Activated naive CD4-positive, alpha-beta T cell treated with anti-CD3 and anti-CD28 coated beads, Interleukin-2, amount 50 U/mL, for 16 hours (primary cell): ENCODE data around the gene EPS15.
"Not testable (repeated sequence)": the region's sequence is repeated elsewhere in the genome, so short reads cannot be mapped to it uniquely, and the experiment has no call there.

Experiments used
- DNase-seq: peaks from one replicate; pipeline ENCODE4 v3.0.0-alpha.2; 2020

EPS15 gene

DNA sequence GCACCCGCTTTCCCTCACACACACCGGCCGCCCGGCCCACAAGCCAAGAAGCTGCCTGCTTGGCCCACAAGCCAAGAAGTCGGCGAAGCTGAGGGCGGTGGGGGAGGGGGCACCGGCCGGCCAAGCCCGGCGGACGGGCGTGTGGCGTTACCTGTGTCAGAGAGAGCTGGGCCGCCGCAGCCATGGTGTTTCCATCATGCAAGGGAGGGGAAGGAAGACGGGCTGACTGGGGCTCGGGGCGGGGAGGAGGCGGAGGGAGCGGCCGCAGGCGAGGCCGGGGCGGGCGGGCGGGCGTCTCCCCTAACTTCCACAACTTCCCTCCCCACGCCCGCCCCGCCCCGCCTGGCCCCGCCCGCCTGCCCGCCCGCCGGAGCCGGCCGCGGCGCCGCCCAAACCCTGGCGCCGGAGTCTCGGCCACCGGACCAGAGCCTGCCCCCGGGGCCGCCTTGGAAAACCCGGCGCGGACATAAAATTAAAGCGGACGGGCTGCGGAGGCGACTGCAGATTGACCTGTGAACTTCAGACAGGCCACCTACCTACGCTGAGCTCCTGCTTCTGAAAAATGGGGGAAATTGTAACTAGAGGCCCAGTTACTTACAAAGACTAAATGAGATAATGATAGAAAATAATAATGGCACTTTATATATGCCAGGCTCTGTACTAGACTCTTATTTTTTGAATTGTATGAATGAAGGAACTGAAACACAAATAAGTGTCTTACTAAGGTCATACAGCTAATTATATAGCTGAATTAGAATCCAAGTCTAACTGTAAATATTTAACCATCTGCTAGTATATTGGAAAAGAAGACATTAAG, at the start of gene EPS15:
Gene EPS15 (minus strand): TSS at position 219 of the 817 bp plus-strand sequence. CDS start 35 bp downstream, at position 184.
- DNase-seq, result peak; percentile 84

DNA sequence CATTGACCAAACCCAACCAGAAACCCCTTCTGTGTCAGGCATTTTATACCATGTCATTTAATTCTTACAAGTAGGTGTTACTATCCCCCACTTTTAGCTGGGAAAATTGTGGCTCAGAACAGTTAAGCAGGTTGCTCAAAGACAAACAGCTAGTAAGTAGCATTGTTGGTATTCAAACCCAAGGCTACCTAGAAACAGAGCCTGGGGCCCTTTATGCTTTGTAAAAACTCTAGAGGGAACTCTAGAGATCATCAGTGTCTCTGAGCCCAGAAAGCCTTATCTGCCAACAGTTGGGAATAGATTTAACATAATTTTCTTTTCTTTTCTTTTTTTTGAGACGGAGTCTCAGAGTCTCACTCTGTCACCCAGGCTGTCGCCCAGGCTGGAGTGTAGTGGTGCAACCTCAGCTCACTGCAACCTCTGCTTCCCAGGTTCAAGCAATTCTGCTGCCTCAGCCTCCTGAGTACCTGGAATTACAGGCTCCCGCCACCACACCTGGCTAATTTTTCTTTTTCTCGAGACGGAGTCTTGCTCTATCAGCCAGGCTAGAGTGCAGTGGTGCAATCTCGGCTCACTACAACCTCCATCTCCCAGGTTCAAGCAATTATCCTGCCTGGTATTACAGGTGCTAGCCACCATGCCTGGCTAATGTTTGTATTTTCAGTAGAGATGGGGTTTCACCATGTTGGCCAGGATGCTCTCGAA, 49.3 kb upstream of the EPS15 start:
- DNase-seq, result no peak

DNA sequence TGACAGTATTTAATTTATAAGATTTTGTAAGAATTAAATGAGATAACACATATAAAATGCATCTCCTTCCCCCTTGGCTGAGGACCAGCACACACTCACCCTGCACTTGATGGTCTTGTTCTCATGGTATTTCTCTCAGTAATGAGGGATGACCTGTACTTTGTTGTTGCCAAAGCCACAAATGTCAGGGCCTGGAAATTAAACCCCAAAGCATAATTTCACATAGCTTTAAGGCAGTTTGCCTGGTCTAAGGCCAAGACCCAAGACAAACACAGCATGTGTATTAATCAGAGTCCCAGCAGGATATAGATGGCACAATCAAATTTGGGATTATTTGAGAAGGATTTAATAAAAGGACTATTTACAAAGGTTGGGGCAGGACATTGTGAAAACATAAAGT, 48.6 kb upstream of the EPS15 start:
- no peak for DNase-seq

DNA sequence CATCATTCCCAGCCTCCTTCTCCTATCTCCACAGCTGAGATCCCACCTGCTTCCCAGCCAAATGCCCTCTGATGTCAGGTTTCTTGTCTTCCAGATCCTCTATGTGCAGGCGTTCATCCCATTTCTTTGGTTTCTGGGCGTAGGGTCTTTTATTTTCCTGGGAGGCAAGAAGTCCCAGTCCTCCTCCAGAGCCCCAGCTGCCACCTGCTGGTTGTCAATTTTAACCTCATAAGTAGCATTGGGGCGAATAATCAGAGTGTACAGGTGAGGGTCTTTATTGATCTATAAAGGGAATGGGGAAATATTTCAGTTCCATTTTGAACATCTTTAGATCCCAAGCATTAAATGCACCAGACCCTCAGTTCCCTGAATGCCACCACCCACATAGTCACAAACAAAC, 47.2 kb upstream of the EPS15 start:
- DNase-seq, result no peak

DNA sequence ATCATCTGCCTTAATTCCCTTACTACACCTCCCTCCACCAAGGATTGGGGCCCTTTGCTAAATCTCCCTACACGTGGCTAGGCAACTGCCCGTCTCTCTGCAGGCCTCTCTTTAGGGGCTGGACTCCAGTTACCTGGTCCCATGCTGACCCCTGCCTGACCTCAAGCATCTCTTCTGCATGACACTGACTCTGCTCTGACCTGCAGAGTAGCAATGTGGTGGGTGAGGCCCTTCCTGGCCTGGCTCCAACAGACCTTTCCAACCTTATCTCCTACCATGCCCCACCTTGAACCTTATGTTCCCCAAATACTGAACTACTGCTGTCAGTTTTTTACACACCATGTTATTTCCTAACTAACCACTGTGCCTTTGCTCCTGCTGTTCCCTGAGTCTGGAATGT, 45.9 kb upstream of the EPS15 start:
- DNase-seq, result no peak

DNA sequence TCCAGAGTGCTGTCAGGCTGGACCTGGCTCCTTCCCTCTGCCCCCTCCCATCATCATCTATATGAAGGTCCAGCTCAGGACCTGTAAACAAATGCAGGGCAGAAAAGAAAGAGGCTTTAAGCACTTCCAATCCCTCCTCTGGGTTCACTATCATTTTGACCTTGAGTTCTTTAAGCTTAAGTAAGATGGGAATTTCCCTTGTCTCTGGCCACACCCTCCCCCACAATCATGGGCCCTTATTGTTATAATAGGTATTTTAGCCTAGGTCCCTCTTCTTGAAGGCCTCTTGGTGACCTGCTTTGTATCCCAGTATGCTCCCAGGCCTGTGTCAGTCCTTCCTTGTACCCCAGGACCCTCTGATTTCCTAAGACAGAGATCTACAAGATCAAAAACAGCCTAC, 45.1 kb upstream of the EPS15 start:
- no peak for DNase-seq

DNA sequence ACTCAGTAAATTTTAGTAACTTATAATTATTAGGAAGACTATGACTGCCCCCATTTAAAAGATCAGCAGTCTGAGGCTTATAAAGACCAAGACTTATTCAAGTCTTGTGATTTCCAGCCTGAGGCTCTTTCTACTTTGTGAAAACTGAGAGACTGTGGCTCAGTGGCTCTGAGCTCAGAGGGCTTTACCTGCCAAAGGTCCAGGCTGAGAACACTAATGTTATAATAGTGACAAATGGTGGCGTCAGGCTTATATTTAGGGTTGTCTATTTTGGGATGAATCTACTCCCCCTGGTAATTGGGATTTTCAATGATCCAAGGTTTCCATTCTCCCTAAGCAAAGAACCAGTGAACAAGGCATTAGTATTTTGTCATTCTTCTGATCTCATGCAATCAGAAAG, 42.6 kb upstream of the EPS15 start:
- no peak for DNase-seq

DNA sequence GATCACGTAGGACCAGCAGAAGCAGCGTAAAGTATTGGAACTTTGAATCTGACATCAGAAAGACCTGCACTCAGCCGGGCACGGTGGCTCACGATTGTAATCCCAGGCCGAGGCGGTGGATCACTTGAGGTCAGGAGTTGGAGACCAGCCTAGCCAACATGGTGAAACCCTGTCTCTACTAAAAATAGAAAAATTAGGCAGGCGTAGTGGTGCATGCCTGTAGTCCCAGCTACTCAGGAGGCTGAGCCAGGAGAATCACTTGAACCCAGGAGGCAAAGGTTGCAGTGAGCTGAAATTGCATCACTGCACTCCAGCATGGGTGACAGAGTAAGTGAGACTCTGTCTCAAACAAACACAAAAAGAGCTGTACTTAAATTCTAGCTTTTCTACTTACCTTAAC, 41.8 kb upstream of the EPS15 start:
- DNase-seq, result not testable (repeated sequence)

DNA sequence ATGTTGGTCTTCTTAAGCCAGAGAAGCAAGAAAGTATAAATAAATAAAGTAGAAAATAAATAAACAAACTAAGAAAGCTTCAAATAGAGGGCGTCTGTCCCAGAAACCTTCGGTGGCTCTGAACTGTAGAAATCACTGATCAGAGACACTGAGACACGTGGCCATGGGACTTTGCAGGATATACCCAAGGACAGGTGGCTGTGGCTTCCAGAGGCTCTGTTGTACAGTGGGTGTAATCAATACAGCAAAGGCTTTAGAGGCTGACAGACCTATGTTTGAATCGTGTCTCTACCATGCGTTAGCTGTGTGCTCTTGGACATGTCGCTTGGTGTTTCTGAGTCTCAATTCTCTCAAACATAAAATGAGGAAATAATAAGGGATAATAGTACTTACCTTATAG, 41.0 kb upstream of the EPS15 start:
- no peak for DNase-seq

DNA sequence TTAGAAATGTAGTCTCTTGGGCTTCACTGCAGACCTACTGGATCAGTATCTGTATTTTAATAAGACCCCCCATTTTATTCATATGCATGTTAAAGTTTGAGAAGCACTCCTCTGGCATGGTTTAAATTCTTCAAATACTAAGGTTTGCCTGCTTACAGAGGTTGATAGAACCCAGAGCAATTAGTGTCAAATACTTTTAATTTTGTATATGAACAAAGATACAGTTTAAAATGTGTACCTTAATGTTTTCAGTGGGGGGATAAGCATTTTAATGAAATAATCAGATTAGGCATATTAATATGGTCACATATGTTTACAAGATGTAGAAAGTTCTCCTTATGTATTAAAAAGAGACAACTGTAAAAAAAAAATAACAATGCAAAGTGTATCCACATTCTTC, 40.4 kb upstream of the EPS15 start:
- no peak for DNase-seq

DNA sequence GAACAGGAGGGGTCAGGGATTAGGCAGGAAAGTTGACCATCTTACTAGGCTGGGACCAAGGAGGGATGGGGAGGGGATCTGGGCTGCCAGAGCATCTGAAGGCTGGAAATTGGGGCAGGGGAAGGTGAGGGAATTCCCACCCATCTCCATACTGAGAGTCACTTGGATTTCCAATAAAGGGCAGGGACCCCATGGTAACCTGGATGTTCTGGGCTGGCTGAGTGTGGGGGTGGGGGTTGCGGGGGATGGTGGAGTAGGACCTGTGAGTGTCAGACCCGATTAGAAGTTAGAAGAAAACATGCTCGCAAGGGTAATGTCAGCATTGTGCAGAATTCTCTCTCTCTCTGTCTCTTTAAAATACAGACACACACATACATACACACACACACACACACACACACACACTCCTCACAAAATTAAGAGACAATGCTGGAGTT, 40.0 kb upstream of the EPS15 start:
- no peak for DNase-seq

DNA sequence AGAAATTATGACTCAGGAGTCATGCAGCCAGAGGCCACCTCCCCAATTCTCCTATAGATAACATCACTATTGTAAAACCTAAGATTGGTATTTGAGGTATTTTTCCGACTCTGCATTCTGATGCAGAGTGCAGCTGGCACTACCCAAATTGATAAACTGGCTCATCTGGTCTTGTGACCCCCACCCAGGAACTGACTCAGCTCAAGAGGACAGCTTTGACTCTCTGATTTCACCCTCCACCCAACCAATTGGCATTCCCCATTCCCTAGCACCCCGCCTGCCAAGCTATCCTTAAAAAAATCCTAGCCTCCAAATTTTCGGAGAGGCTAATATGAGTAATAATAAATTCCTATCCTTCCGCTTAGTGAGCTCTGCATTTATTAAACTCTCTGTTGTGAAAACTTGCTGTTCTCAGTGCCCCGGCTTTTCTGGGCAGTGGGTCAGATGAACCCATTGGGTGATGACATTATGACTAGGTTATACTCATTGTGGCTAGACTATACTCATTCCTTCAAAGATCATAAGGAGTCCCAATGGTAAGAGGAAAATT, 39.4 kb upstream of the EPS15 start:
- no peak for DNase-seq

DNA sequence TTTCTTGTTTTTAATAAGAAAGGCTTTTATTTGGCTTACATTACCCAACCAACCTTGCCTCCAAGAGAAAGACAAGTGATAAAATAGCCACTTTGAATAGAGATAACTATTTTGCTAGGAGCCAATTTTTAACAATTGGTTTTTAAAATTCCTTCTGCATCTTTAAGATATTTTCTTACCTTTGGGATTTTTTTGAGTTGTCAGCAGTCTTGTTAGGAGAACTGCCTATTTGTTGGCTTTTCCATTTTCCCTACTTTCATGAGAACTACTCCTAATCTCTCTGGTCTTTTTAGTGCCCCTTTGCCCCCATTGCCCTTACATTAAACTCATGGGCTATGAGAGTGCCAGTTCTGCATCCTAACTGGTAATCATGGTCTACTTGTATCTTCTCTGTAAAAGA, 38.1 kb upstream of the EPS15 start:
- no peak for DNase-seq

DNA sequence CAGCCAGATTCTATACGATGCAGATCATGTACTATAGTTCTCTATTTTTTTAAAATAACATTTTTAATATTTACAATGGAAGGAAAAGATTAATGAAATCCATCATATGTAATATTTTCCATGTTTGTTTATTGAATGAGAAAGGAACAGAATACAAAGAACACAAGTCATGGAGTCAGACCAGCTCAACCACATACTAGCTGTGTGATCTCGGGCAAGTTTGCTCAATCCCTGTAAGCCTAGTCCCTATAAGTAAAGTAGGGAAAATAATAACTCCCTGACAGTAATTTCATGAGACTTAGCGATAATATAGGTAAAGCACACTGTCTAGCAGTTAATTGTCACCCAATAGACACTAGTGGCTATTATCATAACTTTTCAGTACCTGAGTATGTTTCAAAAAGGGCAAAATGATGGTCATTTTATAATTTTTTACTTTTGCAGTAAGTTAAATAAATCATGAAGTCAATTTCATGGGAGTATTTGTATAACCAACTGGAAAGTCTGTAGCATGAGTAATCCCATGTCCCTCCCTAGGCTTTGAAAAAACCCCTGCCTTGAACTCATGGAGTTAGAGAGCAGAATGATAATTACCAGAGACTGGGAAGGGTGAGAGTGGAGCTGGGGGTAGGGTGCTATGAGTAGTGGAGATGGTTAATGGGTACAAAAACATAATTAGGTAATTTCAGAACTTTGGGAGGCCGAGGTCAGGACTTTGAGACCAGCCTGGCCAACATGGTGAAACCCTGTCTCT, 37.0 kb upstream of the EPS15 start:
- no peak for DNase-seq

DNA sequence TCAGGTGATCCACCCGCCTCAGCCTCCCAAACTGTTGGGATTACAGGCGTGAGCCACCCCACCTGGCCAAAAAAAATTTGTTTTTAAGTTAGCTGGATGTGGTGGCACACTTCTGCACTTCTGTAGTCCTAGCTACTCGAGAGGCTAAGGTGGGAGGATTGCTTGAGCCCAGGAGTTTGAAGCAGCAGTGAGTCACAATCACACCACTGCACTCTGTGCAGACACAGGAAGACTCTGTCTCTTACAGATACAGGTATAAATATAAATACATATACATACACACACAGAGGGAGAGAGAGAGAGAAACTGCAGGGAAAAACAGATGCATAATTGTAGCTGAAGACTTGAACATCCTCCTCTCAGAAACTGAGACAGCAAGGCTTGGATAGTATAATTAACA, 34.8 kb upstream of the EPS15 start:
- DNase-seq, result no peak

DNA sequence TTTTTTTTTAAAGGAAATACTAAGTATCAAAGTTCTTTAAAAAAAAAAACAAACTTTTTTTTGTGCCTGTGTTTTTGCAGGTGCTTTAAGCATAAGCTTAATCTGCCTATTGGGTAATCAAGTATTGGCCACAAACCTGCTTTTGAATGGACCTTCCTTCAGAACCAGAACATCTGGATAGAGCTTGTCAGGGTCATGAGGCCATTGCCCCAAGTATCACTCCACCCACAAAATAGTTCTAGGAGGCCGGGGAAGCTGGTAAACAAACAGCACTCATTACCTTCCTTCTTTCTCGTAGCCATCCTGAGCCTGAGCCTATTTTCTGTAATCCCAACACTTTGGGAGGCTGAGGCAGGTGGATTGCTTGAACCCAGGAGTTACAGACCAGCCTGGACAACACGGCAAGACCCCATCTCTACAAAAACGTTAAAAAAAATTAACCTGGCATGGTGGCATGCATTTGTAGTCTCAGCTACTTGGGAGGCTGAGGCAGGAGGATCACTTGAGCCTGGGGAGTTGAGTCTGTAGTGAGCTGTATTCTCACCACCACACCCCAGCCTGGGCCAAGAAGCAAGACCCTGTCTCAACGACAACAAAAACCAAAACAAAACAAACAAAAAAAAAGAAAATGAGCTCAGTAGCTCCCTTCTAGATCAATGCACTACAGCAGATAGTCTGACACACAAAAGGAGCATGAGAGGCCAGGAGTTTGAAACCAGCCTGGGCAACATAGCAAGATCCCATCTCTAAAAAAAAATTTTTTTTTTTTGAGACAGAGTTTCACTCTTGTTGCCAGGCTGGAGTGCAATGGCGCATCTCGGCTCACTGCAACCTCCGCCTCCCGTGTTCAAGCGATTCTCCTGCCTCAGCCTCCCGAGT, 34.1 kb upstream of the EPS15 start:
- no peak for DNase-seq

DNA sequence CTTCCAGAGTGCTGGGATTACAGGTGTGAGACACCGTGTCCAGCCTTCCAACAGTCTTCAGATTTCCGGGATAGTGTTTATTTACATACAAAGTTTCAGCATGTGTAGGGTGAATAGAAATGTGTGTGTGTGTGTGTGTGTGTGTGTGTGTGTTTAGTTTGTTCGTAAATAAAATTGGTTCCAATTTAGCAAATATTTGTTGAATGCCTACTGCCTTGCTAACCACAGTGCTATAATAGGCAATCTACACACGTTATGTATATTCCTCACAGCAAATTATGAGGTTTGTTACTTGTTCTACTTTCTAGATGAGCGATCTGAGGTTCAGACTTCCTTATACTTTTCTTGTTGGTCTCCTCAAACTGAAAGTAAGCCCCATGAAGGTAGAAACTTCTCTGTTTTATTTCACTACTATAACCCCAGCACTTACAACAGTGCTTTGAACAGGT, 32.8 kb upstream of the EPS15 start:
- no peak for DNase-seq

DNA sequence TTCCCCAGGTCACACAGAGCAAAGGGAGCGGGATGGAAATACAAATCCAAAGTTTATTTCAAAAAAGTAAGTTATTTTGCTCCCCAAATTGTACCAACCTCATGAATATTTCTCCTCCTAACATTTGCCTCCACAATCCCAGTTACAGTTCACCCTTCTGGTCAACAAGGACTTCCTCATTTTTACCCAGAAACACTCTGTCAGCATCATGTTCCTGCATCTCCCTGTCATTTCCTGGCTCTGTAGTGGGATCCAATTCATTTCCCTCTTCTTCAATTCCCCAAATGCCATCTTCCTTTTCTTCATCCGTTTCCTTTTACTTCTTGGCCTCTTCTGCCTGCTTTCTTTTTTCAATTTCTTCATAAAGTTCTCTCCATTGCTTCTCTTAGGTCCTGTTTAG, 32.0 kb upstream of the EPS15 start:
- DNase-seq, result no peak

DNA sequence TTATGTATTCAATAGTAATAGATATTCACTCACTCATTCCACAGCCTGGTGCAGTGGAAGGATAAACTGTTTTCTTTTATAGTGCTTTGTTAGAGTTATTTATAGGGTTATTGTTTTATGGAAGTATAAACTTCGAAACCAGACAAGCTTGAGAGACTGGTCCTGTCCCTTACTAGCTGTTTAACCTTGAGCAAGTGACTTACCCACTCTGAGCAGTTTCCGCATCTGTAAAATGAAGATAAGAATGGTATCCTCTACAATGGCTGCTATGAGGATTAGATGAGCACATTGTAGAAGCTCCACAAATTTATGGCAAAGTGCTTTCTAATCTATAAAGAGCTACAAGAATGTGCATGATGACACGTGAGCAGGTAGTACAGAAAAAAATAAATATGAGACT, 30.8 kb upstream of the EPS15 start:
- DNase-seq, result no peak

DNA sequence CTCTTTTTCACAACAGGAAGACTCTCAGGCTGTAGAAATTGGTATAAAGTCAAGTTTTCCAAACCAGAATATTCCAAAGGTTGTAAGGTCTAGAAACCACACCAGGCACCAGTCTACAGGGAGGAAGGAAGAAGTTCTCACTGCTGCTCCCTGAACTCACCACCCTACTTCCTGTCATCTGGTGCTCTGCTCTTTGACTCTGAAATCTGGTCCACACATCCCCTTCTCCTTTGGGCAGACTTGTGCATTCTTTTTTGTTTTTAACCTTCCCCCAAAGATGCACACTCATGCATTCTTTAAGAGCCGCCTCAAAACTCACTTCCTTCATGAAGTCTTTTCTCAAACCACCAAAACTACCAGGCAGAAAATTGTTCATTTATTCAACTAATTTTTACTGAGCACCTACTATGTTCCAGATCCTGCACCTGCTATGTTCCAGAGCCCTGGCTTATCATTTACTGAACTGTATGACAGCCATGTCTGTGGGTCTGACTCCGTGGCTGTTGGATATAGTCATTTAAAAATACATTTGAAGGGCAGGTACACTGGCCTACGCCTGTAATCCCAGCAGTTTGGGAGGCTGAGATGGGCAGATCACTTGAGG, 30.1 kb upstream of the EPS15 start:
- no peak for DNase-seq

DNA sequence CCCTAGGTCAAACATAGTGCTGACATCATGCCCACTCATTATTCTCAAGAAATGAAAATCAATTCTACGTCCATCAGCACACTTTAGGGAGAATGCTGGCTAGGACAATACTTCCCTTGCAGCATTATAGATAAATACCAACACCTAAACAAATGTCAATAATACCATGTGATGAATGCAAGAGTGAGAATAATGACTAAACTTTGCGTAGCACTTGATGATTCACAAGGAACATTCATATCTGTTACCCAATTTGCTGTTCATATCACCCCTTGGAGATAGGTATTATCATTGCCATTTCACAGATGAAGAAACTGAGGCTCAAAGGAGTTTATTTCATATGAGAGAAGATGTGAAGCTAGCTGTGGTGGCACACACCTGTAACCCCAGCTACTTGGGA, 24.8 kb upstream of the EPS15 start:
- DNase-seq, result no peak
